Dedifferentiated amniotic fluid mesenchymal stem cell (primary cell): Measurements from ENCODE around the gene LRBA.

Source experiments
- DNase-seq: peaks from one replicate; pipeline ENCODE4 v3.0.0-alpha.2; 2016; ENCODE audit errors: extremely low spot score

The LRBA gene

DNA sequence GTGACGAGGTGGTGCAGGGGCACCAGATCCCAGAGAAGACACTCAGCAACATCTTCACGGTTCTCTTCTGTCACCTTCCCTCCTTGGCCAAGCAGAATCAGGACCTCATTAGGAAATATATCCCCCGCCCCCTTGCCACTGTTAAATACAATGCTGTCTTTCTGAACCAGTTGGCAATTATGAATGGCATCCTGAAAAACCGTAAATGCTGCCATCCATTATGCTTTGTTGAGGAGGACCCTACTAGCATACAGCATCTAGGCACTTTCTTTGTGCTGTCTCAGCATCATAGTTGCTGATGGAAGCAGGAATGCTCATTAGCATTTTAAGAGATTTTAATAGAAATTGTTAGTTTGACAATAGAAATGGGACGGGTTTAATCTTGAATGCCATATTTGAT lies 798.4 kb downstream of the LRBA start:
- DNase-seq: no peak

DNA sequence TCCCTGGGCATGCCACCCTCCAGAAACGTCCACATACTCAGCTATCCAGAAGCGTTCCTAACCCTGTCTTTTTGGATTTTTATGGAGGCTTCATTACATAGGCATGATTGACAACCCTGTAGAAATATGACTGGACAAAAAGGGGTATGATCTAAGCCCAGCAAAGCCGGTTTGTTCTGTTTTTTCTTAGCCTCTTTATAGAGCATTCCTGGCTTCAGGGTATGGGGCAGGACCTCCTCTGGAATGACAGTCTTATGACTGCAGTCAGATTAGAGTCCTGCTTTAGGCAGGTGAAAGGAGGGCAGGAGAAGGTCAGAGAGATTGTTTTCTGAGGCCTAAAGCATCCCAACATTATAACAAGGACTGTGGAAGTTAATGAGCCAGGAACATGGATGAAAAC lies 799.5 kb downstream of the LRBA start:
- no peak for DNase-seq
